HG03378 (cell line): ENCODE data around the gene DNAJB9.

Experiments
- ATAC-seq: cut with Tn5 transposase; IDR thresholded peaks from one replicate; pipeline ENCODE4 v1.9.1; 2021; ENCODE audit warnings: mild to moderate bottlenecking, moderate library complexity; ENCODE audit not compliant: unreplicated experiment

Gene DNAJB9

DNA sequence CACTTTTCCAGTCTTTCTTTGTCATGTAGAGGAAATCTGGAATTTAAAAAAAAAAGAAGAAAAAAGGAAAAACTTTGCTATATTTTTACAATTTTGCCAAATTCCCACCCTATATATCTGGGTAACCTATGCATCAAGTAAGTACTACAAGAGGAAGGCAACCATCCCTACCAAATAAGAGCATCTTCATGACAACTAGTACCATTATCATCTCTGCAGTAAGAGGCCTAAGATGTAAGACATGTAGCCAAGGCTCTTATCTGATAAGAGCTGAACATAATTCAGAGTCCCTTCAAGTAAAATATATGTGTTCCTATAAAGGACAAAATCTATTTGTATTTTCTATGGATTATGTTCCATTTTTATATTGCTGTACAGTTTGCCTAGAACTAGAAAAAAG, 3.7 kb upstream of the DNAJB9 start:
- no peak for ATAC-seq

DNA sequence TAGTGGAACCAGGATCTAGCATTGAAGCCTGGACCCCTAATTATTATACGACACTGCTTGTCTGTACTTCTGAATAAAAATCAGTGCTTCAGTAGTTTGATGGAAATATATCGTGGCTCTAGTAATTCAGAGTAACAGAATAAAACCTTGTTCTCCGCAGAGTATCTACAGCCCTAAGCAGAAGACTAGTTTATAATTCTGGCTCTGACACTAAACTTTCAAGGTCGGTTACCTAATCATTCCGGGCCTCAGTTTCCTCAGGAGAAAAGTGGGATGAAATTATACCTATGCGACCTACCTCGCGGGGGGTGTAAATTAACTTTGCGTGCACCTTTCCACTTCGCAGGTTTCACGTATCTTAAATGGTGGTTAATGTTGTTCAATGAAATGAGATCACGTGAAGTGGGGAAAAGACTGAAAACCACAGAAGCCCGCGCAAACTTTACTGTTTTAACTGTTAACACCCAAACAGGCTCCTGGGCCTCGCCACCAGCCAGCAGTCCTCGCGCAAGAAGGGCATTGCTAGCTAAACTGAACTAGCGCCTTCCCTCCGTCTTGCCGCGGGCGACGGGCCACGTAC, 783 bp upstream of the DNAJB9 start:
- no peak for ATAC-seq

DNA sequence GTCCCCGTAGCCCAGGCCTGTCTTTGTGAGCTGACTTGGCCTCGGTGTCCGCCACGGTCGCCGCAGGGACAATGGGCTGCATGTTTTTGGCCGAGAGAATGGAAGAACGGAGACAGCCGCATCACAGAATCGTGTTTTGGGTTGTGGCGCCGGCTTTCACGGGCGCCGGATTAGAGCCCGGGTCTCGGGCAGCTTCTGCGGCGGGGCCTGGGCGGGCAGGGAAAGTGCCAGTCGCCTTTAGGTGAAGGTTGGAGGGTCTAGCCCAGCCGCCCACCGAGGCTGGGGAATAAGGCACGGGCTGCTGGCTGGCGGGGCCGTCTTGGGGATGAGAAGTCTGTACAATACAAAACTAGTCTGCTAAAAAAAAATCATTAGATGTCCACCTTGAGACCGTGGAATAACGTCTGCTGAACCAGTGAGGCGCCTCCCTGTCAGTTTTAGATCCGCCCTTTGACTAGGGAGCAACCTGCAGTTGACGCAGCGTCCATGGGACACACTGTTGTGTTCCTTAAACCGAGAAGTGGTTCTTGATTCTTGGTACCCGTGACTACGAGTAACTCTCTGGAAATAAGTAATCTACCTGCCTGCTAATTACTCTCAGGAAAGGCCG, 577 bp downstream of the DNAJB9 start:
- peak; percentile 23 for ATAC-seq

DNA sequence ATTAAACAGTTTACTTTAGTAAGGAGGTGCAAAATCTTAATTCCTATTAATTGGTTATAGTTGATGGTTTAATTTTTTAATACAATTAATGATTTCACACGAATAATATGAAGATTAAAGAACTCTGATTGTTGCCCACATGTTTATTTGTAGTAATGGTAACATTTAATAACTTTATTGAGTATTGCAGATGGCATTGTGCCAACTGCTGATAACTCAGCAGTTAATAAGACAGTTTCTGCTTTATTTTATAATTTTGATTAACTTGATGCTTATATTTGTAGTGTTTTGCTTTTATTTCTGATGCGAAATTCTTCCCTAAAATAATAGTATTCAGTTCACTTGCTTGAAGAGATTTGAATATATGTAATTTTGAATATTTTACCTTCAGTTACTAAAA, 2.8 kb downstream of the DNAJB9 start:
- ATAC-seq = no peak

DNA sequence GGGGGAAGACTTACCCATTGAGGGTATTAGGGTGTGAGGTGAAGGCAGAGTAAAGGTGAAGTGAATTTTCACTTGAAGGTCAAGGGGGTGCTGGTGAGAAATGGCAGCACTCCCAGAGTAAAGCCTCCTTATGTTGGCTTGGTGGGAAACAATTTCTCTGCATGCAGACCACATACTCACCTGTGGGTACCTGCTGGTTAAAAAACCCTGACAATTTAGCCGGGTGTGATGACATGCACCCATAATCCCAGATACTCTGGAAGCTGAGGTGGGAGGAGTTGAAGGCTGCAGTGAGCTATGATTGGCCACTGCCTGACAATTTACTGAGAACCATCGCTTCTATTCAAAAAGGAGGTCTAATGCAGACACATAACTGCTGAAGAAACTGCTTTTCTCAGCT, 5.5 kb downstream of the DNAJB9 start:
- no peak for ATAC-seq

DNA sequence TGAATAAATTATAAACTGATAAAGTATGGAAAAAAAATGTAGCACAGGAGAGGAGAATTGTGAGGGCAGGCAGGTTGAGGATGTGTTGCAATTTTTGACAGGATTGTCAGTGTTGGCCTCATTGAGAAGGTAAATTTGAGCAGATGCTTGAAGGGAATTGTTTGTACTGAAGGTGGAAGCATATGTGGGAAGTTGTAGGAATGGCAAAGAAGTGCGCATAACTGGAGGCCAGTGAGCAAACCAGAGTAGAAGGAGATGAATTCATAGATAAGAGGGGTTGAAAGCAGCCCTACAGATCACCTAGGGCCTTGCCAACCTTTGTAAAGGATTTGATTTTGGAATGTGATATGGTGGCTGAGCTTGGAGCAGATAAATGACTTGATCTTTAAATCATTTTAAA, 6.4 kb downstream of the DNAJB9 start:
- ATAC-seq = no peak

DNA sequence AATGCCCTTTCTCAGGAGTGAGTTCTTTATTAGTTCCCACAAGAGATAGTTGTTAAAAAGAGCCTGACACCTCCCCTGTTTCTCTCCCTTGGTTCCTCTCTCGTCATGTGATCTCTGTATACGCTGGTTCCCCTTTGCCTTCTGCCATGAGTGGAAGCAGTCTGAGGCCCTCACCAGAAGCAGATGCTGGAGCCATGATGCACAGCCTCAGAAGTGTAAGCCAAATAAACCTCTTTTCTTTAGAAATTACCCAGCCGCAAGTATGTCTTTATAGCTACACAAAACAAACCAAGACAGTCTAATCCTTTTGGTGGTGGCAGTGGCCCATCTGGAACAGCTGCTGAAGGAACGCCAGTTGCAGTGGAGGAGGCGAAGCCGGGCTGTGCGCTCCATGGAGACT, 9.3 kb downstream of the DNAJB9 start:
- no peak for ATAC-seq

DNA sequence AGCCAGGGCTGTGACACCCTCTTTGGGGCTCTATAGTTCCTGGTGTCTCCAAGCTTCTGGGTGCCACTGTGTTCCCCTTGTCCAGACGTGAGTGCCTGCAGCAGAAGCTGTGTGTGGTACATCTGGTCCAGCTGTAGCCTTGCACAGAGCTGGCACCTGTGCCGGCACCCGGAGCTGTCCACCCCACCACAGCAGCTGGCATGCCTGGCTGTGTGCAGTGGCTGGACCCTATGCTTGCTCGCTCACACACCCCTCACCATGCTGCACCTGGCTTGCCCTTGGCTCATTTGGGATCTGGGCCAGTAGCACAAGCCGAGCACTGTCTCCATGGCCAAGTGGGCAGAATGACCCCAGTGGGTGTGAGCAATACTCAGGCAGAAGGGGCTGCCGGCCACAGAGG, 10.6 kb downstream of the DNAJB9 start:
- no peak for ATAC-seq

DNA sequence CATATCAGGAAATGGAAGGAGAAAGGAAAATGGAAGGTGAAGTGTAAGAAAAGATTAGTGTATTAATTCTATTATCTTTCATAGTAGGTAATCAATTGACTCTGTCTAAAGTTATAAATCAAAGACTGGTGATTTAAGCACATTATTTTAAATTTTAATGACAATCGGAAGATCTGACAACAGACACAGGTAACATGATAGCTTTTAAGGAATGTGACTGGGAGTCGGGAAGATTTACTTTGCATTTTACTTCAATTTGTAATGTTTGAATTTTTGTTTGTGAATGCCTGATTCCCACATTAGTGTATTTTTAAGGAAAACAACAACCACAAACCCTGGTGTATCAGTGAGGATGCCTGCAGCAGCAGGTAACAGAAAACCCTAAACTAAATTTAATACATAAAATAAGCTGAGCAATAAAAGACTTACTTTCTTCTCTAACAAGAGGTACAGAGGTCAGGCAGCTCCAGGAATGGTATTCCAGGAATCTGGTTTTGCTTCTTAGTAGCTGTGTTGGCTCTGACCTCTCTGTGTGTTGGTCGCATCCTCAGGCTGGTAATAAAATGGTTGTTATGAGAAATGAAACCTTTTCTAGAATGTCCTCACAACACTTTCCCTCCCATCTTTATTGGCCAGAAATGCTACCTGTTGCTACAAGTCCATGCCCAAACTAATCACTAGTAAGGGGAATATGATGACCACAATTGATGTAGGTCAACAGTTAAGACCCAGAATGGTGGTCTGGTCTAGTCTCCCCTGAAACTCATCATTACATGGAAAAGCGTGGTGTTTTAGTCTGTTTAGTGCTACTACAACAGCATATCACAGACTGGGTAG, 12.2 kb downstream of the DNAJB9 start:
- no peak for ATAC-seq

DNA sequence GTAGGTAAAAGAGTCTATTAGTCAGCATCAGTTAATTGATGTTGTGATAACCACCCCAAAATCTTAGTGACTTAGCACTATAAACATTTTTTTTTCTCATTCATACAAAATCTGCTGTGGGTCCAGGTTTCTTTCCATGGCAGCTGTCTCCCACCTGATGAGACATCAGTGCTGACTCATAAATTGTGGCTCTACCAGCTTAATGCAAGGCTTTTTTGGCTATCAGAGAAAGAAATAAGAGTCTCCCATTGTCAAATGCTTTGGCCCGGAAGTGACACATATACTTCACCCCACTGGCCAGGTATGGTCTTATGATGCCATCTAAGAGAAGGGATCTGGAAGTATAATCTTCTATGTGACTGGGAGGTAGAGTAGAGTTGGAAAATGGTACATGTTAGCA, 14.5 kb downstream of the DNAJB9 start:
- no peak for ATAC-seq

DNA sequence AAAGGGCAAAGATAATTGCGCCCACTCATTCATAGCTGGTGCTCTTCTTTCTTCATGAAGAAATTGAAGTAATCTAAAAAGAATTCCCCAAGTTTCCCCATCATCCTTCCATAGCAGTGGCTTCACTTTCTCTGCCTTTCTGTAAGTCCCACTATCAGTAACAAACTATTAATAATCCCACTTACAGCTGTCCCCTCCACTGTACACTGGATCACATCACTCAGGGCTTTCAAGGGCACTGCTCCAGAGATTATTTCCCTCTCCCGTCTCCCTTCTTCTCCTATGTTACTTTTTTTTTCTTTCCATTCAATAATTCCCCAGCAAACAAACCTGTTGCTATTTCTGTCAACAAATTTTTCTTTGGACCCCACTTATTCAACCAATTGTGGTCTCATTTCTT, 16.2 kb downstream of the DNAJB9 start:
- ATAC-seq = no peak

DNA sequence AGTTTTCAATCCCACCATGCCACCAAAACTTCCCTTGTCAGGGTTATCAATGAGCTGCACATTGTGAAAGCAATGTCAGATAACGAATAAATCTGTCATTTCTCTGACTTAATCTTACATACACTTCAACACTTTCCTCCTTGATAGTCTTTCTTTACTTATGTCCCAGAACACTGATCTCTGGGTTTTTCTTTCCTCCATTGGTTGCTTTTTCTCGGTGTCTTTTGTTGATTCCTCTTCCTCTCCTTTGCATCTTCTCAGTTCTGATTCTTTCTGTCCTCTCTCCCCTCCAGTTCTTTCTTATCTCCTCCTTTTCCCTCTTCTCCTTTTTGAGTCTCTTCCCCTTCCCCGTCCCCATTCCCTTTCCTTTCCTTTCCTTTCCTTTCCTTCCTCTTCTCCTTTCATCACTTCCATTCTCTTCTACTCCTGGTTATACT, 16.6 kb downstream of the DNAJB9 start:
- ATAC-seq = no peak

DNA sequence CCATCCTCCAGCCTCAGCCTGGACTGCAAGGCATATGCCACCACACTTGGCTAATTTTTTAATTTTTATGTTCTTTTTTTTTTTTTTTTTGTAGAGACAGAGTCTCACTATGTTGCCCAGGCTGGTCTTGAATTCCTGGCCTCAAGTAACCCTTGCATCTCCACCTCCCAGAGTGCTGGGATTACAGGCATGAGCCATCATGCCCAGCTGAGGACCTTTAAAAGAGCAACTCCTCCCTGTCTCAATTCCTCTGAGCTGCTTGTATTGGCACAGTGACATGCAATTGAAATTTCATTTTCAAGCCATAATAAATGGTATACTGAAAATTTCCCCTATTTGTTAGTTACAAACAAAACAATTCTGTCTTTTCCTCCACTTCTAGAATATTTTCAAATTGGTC, 19.5 kb downstream of the DNAJB9 start:
- no peak for ATAC-seq

DNA sequence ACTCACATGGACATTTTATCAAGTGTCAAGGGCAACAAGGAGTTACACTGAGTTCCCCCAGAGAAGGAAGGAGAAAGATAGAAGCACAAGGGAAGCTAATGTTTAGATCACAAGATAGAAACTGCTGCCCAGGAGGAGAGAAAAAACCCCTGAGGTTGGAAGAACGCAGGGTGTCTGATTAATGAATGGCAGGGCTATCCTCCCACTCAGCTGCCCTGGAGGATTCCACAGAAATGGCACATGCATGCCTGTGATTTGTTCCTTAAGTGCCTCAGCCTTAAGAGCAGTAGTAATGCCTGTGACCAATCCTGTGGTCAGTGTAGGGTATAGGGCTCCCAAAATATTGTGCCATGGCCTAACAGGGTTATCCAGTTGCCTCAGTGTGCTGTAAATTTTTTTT, 20.2 kb downstream of the DNAJB9 start:
- ATAC-seq = peak; percentile 70

DNA sequence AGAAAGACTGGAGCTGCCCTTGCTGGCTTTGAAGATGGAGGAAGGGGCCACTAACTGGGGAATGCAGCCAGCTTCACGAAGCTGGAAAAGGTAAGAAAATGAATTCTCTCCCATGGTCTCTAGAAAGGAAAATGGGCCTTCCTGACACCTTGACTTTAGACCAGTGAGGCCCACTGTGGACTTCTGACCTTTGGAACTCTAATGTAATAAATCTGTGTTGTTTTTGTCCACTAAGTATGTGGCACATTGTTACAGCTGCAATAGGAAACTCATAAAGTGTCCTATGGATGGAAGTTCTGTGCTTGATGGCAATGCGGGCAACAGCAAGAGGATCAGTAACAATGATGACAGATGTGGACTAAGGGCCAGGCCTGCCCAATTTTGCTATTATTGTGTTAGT, 20.9 kb downstream of the DNAJB9 start:
- no peak for ATAC-seq

DNA sequence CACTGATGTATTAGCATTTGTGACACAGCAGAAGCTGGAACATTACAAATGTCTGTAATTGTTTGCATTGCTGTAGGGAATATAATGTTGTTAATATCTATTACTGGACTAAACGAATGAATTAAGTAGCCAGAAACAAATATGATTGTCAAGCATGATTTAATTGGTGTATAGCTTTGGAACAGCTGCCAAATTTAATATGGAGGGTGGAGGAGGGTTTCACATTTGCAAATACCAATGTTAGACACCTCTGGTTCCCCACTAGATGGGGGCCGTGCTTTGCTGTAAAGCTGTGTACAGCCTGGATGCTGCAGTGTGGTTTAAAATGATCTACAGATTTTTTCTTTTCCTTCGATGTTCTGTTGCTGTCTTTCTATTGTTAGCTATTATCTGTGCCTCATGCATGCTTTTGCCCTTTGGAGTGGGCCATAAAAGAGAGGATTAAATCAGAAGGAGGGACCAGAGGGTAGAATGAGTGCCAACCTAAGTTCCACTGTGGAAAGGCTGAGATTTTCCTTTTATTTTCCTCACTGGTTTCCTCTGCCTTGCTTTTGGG, 23.1 kb downstream of the DNAJB9 start:
- no peak for ATAC-seq

DNA sequence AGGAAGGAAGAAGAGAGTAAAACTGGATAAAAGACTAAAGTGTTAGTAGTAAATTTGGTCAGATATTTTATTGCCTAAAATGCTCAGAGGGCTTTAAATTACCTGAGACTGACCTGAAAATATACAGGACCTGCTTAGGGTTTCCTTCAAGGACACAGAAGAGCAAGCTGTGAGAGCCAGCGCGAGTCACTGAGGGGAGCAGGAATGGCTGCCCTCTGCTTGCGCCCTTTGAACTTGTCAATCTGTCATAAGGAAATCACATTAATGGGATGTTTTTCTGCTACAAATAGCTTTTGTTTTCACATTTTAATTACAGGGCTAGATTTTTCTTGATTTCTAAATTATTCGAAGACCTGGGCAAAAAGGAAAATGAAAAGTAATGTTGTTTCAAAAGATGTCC, 26.9 kb downstream of the DNAJB9 start:
- ATAC-seq = no peak

DNA sequence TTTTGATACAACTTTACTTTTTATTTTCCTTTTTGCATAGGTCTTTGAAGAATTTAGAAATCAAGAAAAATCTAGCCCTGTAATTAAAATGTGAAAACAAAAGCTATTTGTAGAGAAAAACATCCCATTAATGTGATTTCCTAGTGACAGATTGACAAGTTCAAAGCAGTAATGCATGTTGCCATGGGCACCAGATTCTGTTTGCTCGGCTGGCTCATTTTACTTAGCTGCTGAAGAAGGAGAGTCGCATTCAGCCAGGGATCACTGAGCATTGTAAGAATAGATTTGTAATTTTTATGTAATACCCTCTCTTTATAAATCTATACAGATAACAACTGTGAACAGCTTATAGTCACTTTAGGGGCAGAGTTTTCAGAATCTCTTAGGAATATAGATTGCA, 28.5 kb downstream of the DNAJB9 start:
- ATAC-seq = no peak

DNA sequence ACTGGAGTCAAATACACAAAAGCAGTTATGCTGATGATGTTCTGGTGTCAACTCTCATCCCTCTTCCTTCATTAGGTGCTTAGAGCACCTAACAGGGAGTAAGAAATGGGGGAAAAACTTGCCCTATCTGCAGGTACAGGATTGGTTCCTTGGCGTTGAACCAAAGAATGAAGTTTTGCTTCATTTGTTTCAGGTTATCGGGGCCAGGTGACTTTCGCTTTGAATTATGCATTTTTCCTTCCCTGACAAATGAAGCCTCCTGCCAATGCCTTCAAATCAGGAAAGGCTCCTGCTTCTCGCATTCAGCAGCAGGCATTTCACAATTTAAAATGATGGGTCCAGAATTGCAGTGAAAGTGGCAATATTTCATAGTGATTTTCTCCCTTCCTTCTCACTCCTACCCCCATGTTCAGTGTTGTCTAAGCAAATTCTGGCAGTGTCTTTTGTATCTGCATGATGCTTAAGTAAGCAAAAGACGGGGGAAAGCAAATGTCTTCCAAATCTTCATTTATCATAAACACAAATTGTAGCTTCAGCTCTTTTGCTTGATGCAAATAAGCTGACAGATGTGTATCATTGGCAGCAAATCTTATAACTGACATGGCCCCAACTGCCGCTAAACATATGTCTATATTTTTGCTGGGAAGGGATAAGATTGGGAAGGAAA, 29.4 kb downstream of the DNAJB9 start:
- ATAC-seq = no peak

DNA sequence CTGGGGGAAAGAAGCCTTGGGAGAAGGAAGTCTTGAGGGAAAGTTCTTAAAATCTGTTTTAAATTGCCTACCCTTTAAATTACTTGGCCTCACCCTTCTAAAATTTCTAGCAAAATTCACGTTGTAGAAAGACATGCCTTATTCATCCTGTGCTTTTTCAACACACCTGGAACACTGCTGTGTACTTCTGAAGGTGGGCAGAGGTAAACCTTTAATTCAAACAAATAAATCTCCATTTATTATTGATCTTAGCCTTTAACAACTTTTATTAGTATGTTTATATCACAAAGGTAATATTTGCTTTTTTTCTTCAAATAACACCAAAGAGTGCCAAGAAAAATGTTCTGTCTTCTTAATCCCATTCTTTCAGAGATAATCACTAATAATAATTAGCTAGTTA, 30.7 kb downstream of the DNAJB9 start:
- no peak for ATAC-seq

DNA sequence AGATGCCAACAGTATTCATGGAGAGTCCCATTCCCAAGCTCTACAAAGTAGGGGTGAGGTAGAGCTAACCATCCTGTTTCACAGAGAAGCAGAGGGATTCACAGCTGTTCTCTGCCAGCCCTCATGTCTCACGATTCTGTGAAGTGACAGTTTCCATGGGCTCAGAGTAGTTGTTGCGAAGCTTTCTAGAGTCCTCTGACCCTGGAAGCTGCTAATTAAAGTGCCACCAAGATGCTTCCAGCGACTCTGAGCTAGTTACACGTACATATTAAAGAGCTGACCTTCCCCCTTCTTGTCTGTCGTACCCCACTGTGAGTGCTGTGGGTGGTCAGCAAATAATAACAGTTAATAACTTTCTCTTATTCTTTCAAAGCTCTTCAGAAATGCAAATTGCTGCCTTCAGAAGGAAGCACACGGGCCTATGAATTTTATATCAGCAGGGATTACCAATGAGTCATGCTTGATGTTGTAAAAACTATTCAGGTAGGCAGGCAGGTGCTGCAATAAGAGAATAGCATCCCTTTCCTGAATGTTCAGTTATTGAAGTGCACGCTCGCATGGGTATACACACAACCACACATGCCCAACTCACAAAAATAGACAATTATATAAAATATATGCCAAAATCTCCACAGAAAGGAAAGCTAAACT, 34.1 kb downstream of the DNAJB9 start:
- no peak for ATAC-seq
